Measurements from ENCODE around the gene MED15. TPM values are rescaled to one million over a fixed set of nuclear protein-coding genes. Genes with fewer than 3 reads are reported as not detected.

MED15 gene
- total and polyA plus RNA-seq, 2 of the 8 experiments (the other 6 are each of a cell fraction or from before 2014, with no cell fraction given) = 28.3 to 57.1 TPM

- H3K9me3 ChIP-seq (ENCODE audit: insufficient read depth in 2 of 2, low read depth in 1 of 2, low read length in 1 of 2) = no peaks in the 10 kb centered on the region
- H3K79me2 ChIP-seq (ENCODE audit: control insufficient read depth in 1 of 2, insufficient read depth in 2 of 2, low read length in 2 of 2) = no peaks in the 10 kb centered on the region
- POLR2A ChIA-PET (ENCODE audit: partially characterized antibody) = interaction anchor here (1.0 kb wide), 1 partner anchor 10 kb away, joined by 3 read pairs; no protein-coding TSS in a partner anchor
- H3K36me3 ChIP-seq (ENCODE audit: control insufficient read depth in 2 of 4, insufficient read depth in 4 of 4, low read length in 3 of 4) = peaks cover 0 to 3% (median 0%) of the 10 kb centered on the region in 4 experiments; a peak in 1 of 8 replicates
- H4K20me1 ChIP-seq (replicated peaks in 1 of 2; ENCODE audit: control insufficient read depth in 1 of 2, insufficient read depth in 2 of 2, low read length in 2 of 2) = peaks cover 0 to 2% of the 10 kb centered on the region in 2 experiments
- no peak overlapping the region for H4K5ac ChIP-seq (ENCODE audit: insufficient read length, low read depth, low read length)
- H3K4me1 ChIP-seq (replicated peaks in 1 of 4; ENCODE audit: control insufficient read depth in 3 of 4, insufficient read depth in 4 of 4, low read length in 3 of 4) = peaks cover 0 to 2% (median under 1%) of the 10 kb centered on the region in 4 experiments; a peak in 2 of 7 replicates
- no peak overlapping the region for H3K18ac ChIP-seq (ENCODE audit: extremely low read depth, low read length)
- WGBS, 2 experiments (ENCODE audit: extremely low coverage in 1 of 2, insufficient coverage in 1 of 2, insufficient read length in 1 of 2, insufficient replicate concordance in 2 of 2, low coverage in 1 of 2, low lambda C conversion rate in 2 of 2, missing lambda C conversion rate in 1 of 2) = 81% methylated on average over 4 of the region's 4 CpGs; no CpG with 5 or more reads in 1 of the 2 experiments
- H3K23me2 ChIP-seq (ENCODE audit: low read depth, low read length) = no peaks in the 10 kb centered on the region
- H2AK5ac ChIP-seq (ENCODE audit: low read depth, low read length) = no peak overlapping the region
- no peak overlapping the region for H2BK20ac ChIP-seq (ENCODE audit: low read length)
- H3K23ac ChIP-seq (ENCODE audit: insufficient read length) = no peak overlapping the region
- 0 out of 2 replicates have a peak overlapping the region, but pooled peaks have one; percentile 5 for H2BK12ac ChIP-seq (ENCODE audit: low read depth, low read length)
- H3K56ac ChIP-seq (replicated peaks; ENCODE audit: insufficient read length, low read depth, low read length) = no peak overlapping the region
- H3K9ac ChIP-seq (replicated peaks in 1 of 4; ENCODE audit: extremely low read depth in 1 of 4, low read depth in 3 of 4, low read length in 3 of 4) = no peak overlapping the region
- no peaks in the 10 kb centered on the region for H3K27me3 ChIP-seq (replicated peaks in 1 of 4; ENCODE audit: control insufficient read depth in 3 of 4, extremely low read depth in 1 of 4, insufficient read depth in 3 of 4, low read length in 3 of 4)
- no peak overlapping the region for H4K8ac ChIP-seq (ENCODE audit: extremely low read depth, insufficient read depth, low read length)
- H3K4ac ChIP-seq (replicated peaks; ENCODE audit: insufficient read length, low read depth, low read length) = no peak overlapping the region
- DNase-seq (ENCODE audit: low read depth in 1 of 2, low spot score in 2 of 2) = no peak
- no peak overlapping the region for H2BK15ac ChIP-seq (ENCODE audit: low read length)
- no peak overlapping the region for H4K91ac ChIP-seq (replicated peaks; ENCODE audit: insufficient read length, low read length)
- no peak overlapping the region for H3K4me3 ChIP-seq (ENCODE audit: extremely low read depth in 1 of 4, insufficient read depth in 2 of 4, low read depth in 3 of 4, low read length in 4 of 4)
- no peaks in the 10 kb centered on the region for H3K79me1 ChIP-seq (ENCODE audit: low read depth, low read length)
- H2BK120ac ChIP-seq (replicated peaks; ENCODE audit: low read depth, low read length) = no peak overlapping the region
- H3K14ac ChIP-seq (ENCODE audit: insufficient read length) = no peak overlapping the region
- no peak overlapping the region for H3K27ac ChIP-seq (ENCODE audit: low read depth, low read length)
- no peak overlapping the region for H3K4me2 ChIP-seq (ENCODE audit: insufficient read depth in 1 of 2, low read depth in 2 of 2, low read length in 2 of 2)
- H2BK5ac ChIP-seq (ENCODE audit: low read depth, low read length) = no peak overlapping the region
- FAIRE-seq = no peak
- H2AFZ ChIP-seq (ENCODE audit: low read length) = no peak overlapping the region
- CTCF ChIA-PET (ENCODE audit: partially characterized antibody) = interaction anchor here (0.6 to 1.8 kb wide), 2 partner anchors 10 to 13 kb away, joined by 3 to 4 read pairs; no protein-coding TSS in a partner anchor
- TF ChIP-seq JUND (IDR thresholded peaks at IDR 0.05; ENCODE audit: low read length) = no peak
- TF ChIP-seq FOSL1 (IDR thresholded peaks at IDR 0.05; ENCODE audit: insufficient read depth, low read depth, low read length) = no peak
- TF ChIP-seq GTF2F1 (IDR thresholded peaks at IDR 0.05; ENCODE audit: borderline replicate concordance, low read depth, low read length) = no peak
- no peak for TF ChIP-seq CBX8 (IDR thresholded peaks at IDR 0.05; ENCODE audit: borderline replicate concordance, low read depth, low read length)
- TF ChIP-seq EGR1 (IDR thresholded peaks at IDR 0.05; ENCODE audit: borderline replicate concordance, low read depth, low read length) = no peak
These were observed 47.5 kb upstream of the MED15 start for GRCh38 chr22:20459862-20460261.

All from H1 (cell line).